ENCODE measurements around the gene IER5L. TPM values are rescaled to one million over a fixed set of nuclear protein-coding genes. Genes with fewer than 3 reads are reported as not detected.

IER5L gene
- total and polyA plus RNA-seq, 9 of the 15 experiments (the other 6 are each of a cell fraction or from before 2014, with no cell fraction given) = 0.14 to 11.9 (median 0.52) TPM

DNA sequence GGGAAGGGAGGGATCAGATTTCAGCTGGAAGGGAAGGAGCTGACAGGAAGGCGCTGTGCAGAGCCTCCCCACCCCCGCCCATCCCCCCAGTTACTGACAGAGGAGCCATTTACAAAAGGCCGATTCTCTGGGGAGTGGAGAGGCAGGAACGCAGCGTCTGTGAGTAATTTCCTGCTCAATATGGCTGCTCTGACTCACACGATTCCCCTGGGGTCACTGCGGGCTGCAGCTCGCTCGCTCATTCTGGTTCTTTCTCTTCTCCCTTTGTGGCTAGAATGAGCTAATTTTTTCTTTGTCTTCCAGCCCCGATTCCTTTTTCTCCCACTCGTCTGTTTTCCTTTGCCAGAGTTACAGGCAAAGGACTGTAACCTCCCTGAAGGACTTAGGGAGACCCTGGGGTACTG is 38.1 kb downstream of the IER5L start (continued):
- TF ChIP-seq, protein P1, sequence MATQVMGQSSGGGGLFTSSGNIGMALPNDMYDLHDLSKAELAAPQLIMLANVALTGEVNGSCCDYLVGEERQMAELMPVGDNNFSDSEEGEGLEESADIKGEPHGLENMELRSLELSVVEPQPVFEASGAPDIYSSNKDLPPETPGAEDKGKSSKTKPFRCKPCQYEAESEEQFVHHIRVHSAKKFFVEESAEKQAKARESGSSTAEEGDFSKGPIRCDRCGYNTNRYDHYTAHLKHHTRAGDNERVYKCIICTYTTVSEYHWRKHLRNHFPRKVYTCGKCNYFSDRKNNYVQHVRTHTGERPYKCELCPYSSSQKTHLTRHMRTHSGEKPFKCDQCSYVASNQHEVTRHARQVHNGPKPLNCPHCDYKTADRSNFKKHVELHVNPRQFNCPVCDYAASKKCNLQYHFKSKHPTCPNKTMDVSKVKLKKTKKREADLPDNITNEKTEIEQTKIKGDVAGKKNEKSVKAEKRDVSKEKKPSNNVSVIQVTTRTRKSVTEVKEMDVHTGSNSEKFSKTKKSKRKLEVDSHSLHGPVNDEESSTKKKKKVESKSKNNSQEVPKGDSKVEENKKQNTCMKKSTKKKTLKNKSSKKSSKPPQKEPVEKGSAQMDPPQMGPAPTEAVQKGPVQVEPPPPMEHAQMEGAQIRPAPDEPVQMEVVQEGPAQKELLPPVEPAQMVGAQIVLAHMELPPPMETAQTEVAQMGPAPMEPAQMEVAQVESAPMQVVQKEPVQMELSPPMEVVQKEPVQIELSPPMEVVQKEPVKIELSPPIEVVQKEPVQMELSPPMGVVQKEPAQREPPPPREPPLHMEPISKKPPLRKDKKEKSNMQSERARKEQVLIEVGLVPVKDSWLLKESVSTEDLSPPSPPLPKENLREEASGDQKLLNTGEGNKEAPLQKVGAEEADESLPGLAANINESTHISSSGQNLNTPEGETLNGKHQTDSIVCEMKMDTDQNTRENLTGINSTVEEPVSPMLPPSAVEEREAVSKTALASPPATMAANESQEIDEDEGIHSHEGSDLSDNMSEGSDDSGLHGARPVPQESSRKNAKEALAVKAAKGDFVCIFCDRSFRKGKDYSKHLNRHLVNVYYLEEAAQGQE (IDR thresholded peaks at IDR 0.05; ENCODE audit: borderline replicate concordance) = peak; percentile 18; the same call in 1 of the 2 replicates
- TF ChIP-seq, protein P1 (CRISPR knock-in tag; IDR thresholded peaks at IDR 0.05; ENCODE audit: low read depth) = no peak
- TF ChIP-seq TAF7 (tag; IDR thresholded peaks at IDR 0.05) = peak; percentile 40; the same call in 1 of the 2 replicates
- TF ChIP-seq CHD2 (IDR thresholded peaks at IDR 0.05; ENCODE audit: low read depth, low read length) = peak; percentile 43; the same call in 1 of the 2 replicates
- TF ChIP-seq, protein P2, sequence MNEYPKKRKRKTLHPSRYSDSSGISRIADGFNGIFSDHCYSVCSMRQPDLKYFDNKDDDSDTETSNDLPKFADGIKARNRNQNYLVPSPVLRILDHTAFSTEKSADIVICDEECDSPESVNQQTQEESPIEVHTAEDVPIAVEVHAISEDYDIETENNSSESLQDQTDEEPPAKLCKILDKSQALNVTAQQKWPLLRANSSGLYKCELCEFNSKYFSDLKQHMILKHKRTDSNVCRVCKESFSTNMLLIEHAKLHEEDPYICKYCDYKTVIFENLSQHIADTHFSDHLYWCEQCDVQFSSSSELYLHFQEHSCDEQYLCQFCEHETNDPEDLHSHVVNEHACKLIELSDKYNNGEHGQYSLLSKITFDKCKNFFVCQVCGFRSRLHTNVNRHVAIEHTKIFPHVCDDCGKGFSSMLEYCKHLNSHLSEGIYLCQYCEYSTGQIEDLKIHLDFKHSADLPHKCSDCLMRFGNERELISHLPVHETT (CRISPR knock-in tag; conservative IDR thresholded peaks at IDR 0.05 in 1 of 2, IDR thresholded peaks at IDR 0.05 in 1 of 2) = no peak; a peak in 1 of 4 replicates
- TF ChIP-seq TEAD1 (CRISPR knock-in tag; IDR thresholded peaks at IDR 0.05) = peak in 1 of 2 experiments; percentile 33; a peak in 1 of 4 replicates
- no peak; the same call in 1 of the 2 replicates for TF ChIP-seq FOXP1 (CRISPR knock-in tag; IDR thresholded peaks at IDR 0.05)
- peak; percentile 54; the same call in 1 of the 2 replicates for TF ChIP-seq MYC (IDR thresholded peaks at IDR 0.05; ENCODE audit: low read depth, low read length)
- TF ChIP-seq MYC (CRISPR knock-in tag; IDR thresholded peaks at IDR 0.05; ENCODE audit: borderline replicate concordance, low read depth) = no peak
- TF ChIP-seq ZKSCAN8 (CRISPR knock-in tag; IDR thresholded peaks at IDR 0.05) = peak; percentile 27; the same call in 1 of the 2 replicates
- peak; percentile 62; the same call in 1 of the 2 replicates for TF ChIP-seq ATF7 (IDR thresholded peaks at IDR 0.05)
- TF ChIP-seq, protein P3, sequence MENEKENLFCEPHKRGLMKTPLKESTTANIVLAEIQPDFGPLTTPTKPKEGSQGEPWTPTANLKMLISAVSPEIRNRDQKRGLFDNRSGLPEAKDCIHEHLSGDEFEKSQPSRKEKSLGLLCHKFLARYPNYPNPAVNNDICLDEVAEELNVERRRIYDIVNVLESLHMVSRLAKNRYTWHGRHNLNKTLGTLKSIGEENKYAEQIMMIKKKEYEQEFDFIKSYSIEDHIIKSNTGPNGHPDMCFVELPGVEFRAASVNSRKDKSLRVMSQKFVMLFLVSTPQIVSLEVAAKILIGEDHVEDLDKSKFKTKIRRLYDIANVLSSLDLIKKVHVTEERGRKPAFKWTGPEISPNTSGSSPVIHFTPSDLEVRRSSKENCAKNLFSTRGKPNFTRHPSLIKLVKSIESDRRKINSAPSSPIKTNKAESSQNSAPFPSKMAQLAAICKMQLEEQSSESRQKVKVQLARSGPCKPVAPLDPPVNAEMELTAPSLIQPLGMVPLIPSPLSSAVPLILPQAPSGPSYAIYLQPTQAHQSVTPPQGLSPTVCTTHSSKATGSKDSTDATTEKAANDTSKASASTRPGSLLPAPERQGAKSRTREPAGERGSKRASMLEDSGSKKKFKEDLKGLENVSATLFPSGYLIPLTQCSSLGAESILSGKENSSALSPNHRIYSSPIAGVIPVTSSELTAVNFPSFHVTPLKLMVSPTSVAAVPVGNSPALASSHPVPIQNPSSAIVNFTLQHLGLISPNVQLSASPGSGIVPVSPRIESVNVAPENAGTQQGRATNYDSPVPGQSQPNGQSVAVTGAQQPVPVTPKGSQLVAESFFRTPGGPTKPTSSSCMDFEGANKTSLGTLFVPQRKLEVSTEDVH (IDR thresholded peaks at IDR 0.05; ENCODE audit: low read depth, partially characterized antibody) = peak; percentile 45
- TF ChIP-seq CXXC5 (CRISPR knock-in tag; IDR thresholded peaks at IDR 0.05) = 0 out of 2 replicates have a peak, but pooled peaks have one; percentile 58

Measured in K562 (cell line).